NCI-H1694 treated with DMSO at 0.1 percent for 48 hours (cell line): Measurements from ENCODE around the gene CAB39.

Experiments
- DNase-seq: peaks from one replicate; lab custom pipeline; 2025; lab: John Stamatoyannopoulos, UW

Gene CAB39

GRCh38 chr2:230757476-230757875 lies 44.8 kb downstream of the CAB39 start:
- DNase-seq = no peak

DNA sequence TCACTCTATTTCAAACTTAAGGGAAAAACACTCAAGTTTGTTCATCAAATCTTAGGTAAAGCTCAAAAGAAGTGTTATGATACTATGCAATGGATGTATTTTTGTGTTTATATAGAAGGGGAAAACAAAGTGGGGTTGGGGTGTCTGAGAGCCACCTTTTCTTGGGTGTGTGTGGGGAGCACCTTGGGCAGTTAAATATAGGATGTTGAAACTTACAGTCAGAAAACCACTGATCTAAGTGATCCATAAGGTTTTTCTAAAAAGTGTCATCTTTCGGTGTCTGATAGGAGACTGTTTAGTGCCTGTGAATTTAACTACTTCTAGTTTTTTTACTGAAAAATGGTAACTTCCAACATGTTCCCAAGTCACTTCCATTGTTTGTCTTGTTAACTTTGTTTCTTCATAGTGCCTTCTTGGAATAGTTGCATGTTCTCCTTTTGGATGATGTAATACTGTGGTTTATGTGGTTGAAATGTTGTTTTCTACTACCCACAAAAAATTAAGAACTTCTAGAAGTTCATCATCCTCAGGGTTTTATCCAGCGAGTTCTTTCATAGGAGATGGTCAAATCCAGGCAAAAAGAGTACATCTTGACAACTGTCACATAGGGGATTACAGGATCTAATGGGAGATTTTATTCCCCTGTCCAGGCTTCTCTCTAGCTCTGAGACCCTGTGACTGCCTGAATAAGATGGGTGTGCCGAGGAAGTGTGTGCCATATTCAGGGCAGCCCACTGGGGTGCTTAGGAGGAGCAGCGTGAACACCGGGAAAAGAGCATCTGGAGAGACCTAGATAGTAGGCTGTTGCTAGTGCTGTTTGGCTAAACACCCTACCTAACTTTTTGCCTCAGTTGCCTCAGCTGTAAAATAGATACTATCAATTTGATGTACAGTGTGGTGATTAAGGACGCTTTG lies 46.2 kb downstream of the CAB39 start:
- DNase-seq = no peak

GRCh38 chr2:230759481-230760167 lies 47.0 kb downstream of the CAB39 start:
- no peak for DNase-seq

DNA sequence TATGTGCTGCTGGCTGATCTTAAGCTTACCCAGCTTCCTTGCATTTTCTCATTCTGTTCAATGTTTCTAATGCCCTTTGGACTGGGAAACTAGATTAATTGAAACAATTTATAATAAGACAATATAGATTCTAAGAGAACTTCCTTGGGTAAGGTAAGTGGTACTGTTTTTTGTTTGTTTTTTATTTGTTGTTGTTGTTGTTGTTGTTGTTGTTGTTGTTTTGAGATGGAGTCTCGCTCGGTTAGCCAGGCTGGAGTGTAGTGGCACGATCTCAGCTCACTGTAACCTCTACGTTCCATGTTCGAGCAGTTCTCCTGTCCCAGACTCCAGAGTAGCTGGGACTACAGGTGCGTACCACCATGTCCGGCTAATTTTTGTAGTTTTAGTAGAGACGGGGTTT lies 49.1 kb downstream of the CAB39 start:
- no peak for DNase-seq

GRCh38 chr2:230762317-230762896 lies 49.8 kb downstream of the CAB39 start:
- peak; percentile 2 for DNase-seq

DNA sequence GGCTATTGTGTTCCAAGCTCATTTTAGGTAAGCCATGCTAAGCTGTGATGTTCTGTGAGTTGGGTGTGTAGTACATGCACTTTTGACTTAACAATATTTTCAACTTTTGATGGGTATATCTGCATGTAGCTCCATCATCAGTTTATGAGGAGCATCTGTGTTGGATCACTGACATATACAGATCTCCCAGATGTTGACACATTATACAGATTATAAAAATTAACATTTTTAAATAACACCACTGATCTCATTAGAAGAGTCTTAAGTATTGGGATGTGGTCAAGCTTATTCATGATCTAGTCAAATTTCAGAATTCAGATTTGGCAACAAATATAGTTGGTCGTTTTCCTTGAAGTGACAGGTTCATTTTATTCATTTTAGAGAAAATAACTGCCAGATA lies 51.7 kb downstream of the CAB39 start:
- no peak for DNase-seq

DNA sequence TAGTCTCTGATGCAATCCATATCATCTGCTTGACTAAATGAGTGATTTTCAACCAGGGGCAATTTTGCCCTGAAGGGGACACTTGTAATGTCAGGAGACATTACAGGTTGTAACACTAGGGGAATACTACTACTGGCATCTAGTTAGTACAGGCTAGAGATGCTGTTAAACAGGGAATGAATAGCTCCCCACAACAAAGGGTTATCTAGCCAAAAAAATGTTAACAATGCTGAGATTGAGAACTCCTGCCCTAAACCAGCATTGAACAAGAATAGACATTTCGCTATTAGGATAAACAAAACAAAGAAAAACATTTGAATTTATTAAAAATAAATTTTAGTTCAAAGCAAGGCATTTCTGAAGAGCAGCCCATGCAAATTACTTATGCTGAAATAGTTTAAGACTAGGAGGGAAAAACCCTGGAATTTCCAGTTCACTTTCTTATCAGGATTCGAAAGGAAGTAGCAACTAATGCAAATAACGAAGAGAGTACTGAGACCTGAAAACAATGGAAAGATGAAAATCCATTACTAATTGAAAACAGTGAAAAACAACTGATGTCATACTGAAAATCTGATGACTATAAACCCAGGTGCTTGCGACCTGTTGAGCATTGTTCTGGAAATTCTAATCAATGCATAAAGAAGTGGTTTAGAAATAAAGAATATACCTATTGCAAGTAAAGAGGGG lies 53.1 kb downstream of the CAB39 start:
- DNase-seq = no peak

DNA sequence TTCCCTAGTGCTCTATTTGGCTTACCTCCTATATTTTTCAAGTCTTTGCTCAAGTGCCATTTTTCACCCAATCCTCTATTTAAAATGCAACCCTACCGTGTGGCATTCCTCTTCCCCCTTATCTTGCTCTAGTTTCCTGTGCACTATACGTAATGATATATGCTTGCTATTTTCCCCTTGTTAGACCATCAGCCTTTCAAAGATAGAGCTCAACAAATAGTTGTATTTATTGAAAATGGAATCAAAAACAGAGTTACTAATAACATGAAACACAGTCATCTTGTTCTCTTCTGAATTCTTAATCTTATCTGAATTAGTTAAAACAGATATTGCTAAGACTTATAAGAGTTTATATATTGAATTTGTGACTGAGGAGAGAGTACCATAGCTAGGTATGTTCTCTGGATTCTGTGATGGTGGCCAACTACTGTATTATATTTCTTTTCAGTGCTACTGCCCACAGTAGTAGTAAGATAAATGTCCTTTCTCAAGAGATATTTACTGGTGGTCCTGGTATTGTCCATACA lies 55.3 kb downstream of the CAB39 start:
- no peak for DNase-seq

DNA sequence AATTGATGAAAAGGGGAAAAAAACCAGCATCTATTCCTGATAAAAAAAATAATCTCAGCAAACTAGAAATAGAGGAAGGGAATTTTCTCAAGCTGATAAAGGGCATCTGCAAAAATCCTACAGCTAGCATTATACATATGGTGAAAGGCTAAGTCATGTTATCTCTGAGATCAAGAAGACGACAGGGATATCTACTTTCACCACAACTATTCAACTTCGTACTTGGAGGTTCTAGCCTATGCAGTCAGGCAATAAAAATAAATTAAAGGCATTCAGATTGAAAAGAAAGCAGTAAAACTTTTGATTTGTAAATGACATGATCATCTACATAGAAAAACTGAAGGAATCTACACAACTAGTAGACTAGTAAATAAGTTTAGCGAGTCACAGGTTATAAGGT lies 58.2 kb downstream of the CAB39 start:
- DNase-seq = no peak

DNA sequence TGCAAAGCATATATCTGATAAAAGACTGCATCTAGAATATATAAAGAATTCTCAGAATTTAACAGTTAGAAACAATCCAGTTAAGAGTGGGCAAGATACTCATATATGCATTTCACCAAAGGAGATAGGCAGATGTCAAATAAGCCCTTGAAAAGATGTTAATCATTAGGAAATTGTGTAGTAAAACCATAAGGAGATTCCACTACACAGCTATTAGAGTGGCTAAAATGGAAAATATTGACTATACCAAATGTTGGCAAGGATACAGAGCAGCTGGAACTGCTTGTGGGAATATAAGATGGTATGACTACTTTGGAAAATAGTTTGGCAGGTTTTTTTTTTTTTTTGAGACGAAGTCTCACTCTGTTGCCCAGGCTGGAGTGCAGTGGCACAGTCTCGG lies 59.5 kb downstream of the CAB39 start:
- no peak for DNase-seq

GRCh38 chr2:230773039-230773773 lies 60.6 kb downstream of the CAB39 start:
- DNase-seq = no peak

DNA sequence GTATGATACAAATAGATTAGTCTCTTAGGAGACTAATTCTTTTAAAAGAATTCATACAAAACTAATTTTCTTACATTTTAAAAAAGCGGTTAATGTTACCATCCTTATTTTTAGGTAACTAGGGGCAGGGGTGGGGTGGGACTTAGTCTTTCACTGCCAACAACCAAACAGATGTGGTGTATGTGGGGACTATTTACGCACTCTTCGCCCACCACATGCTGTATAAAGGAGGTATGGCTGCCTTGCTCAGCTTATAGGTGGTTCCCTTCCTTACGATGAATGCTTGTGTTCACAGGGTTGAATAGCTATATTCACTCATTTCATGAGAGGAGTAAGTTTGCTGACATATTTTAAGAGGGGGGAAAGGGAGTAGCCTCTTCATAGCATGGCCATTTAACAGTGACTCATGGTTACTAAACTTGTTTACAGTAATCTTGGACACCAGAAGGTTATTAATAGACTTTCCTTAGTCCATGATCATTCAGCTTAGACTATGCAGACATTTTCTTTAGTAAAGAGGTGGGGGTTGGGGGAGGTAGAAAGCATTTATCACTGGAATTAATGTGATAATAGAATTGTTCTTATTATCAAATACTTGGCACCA lies 61.8 kb downstream of the CAB39 start:
- no peak for DNase-seq

GRCh38 chr2:230775737-230776136 lies 63.1 kb downstream of the CAB39 start:
- no peak for DNase-seq

DNA sequence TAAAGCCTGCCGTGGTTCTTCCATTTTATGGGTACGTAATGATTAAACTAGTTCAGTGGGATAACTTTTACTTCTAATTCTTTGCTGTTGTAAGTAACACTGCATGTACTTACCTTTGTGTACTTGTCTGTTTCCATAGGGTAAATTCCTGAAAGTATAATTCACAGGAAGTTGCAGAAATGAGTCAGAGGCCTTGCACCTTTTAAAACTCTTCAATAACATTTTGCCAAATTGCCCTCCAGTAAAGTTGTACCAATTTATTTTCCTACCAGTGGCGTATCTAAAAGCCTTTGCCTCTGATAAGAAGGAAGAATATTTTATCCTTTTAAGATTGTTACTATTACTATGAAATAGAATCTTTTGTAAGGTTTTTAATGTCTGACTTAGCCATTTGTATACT lies 65.1 kb downstream of the CAB39 start:
- DNase-seq = no peak

DNA sequence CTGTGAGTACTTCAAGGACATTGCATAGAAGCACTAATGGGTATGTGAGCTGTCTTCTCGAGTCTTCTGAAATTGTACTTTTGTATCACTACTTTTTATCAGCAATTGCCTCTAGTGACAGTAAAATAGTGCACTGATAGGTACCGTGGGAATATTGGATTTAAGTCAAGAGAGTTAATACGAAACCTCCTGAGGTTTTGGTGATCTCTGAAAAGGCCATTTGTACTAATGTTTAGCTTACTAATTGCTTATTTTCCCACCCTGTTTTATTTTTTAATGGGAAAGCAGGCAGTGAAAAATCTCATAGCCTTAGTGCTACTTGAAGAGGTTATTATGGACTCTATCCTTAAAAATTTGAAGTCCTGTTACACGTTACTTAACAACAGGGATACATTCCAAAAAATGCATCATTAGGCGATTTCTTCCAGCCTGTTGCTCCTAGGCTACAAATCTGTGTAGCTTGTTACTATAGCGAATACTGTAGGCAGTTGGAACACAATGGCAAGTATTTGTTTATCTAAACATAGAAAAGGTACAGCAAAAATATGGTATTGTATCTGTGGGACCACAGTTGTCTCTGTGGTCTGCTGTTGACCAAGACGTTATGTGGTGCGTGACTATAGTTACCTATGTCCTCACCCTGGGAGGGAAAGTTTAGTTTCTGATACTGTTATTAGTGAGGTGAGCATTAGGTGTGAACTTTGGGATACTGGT lies 65.9 kb downstream of the CAB39 start:
- no peak for DNase-seq

GRCh38 chr2:230779126-230779525 lies 66.5 kb downstream of the CAB39 start:
- no peak for DNase-seq

DNA sequence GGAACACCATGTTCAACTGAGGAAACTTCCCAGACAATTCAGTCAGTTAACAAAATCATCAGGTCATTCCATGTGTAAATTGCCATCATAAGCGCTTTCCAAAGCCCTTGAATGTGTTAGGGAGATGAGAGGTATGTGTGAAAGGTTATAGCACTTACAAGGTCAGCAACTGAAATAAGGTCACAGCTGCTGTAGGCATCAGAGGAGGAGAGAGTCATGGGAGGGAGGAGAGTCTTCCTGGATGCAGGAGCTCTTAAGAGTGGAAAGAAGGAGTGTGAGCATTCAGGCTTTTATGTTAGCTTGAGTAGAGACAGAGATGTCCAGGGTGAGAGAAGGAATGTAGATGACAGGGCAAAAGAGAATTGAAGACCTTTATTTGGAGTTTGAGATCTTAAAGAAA lies 67.0 kb downstream of the CAB39 start:
- DNase-seq = no peak

GRCh38 chr2:230781130-230781797 lies 68.6 kb downstream of the CAB39 start:
- no peak for DNase-seq

- DNase-seq = no peak
These were observed 70.5 kb downstream of the CAB39 start for GRCh38 chr2:230783101-230783500.

DNA sequence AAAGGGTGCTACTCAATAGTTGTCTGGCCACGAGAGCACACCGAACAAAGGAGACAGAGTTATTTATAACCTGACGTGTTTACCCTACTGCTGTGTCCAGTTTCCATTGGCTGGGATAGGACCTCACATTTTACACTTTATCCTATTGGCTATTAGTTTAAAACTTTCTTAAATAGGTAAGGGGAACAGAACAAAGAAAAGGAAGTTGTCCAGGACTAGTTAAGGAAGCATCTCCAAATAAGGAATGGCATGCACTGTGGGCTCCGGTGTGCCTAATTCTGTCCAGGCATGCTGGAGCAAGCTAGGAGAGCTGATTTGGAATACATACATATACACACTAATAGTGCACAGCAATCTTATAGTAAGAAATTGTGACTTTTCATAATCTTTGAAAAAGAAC lies 72.2 kb downstream of the CAB39 start:
- DNase-seq = no peak
